SK-N-SH treated with all-trans-retinoic acid at 6 μM for 48 hours (cell line): ENCODE data around the gene TMEM127.

Source experiments
- ATAC-seq: fragments of 200-7000 bp; cut with Tn5 transposase; 3 replicates; pipeline ENCODE4 v1.9.1; 2020; ENCODE audit warnings: mild to moderate bottlenecking, moderate library complexity
- ARNTL ChIP-seq: fragments of 450-650 bp; formaldehyde crosslinking; IDR thresholded peaks from 2 replicates; pipeline ENCODE4 v1.5.0; 2020; ENCODE audit warnings: low read depth, mild to moderate bottlenecking, moderate library complexity, borderline replicate concordance
- BACH2 ChIP-seq: fragments of 250-450 bp; sonication (Bioruptor Pico); IDR thresholded peaks from 2 replicates; pipeline ENCODE4 v1.9.0; 2021; ENCODE audit warnings: mild to moderate bottlenecking, borderline replicate concordance
- CREB5 ChIP-seq: fragments of 250-450 bp; sonication (Bioruptor Pico); IDR thresholded peaks from 2 replicates; pipeline ENCODE4 v1.5.1; 2020; ENCODE audit warnings: low read depth, mild to moderate bottlenecking, moderate library complexity
- CSRNP3 ChIP-seq: fragments of 250-450 bp; sonication (Bioruptor Pico); IDR thresholded peaks from 2 replicates; pipeline ENCODE4 v1.5.1; 2021; ENCODE audit warnings: mild to moderate bottlenecking, moderate library complexity
- ESRRG ChIP-seq: fragments of 250-450 bp; sonication (Bioruptor Pico); IDR thresholded peaks from 2 replicates; pipeline ENCODE4 v1.6.1; 2021; ENCODE audit warnings: mild to moderate bottlenecking
- GLIS3 ChIP-seq: fragments of 250-450 bp; sonication (Bioruptor Pico); IDR thresholded peaks from 2 replicates; pipeline ENCODE4 v1.5.0; 2020; ENCODE audit warnings: mild to moderate bottlenecking, moderate library complexity
- ISL1 ChIP-seq: fragments of 250-450 bp; sonication (Bioruptor Pico); IDR thresholded peaks from 2 replicates; pipeline ENCODE4 v2.1.2; 2022; ENCODE audit warnings: mild to moderate bottlenecking, moderate library complexity
- OSR1 ChIP-seq: fragments of 250-450 bp; sonication (Bioruptor Pico); IDR thresholded peaks from 2 replicates; pipeline ENCODE4 v1.8.0; 2022; ENCODE audit warnings: moderate library complexity, mild to moderate bottlenecking, inconsistent platforms
- PATZ1 ChIP-seq: fragments of 250-450 bp; sonication (Bioruptor Pico); IDR thresholded peaks from 2 replicates; pipeline ENCODE4 v1.8.0; 2020; ENCODE audit warnings: mild to moderate bottlenecking, moderate library complexity, borderline replicate concordance
- POU6F1 ChIP-seq: fragments of 250-450 bp; sonication (Bioruptor Pico); IDR thresholded peaks from 2 replicates; pipeline ENCODE4 v1.8.0; 2021; ENCODE audit warnings: low read depth, mild to moderate bottlenecking, moderate library complexity, borderline replicate concordance
- PPARA ChIP-seq: fragments of 250-450 bp; sonication (Bioruptor Pico); IDR thresholded peaks from 2 replicates; pipeline ENCODE4 v1.5.0; 2020; ENCODE audit warnings: mild to moderate bottlenecking, borderline replicate concordance
- RARB ChIP-seq: fragments of 250-450 bp; sonication (Bioruptor Pico); IDR thresholded peaks from 2 replicates; pipeline ENCODE4 v1.8.0; 2021; ENCODE audit warnings: mild to moderate bottlenecking, moderate library complexity
- SNAI2 ChIP-seq: fragments of 250-450 bp; sonication (Bioruptor Pico); IDR thresholded peaks from 2 replicates; pipeline ENCODE4 v1.5.0; 2020; ENCODE audit warnings: mild to moderate bottlenecking, moderate library complexity
- TCF4 ChIP-seq: fragments of 250-450 bp; sonication (Bioruptor Pico); IDR thresholded peaks from 2 replicates; pipeline ENCODE4 v1.8.0; 2021; ENCODE audit warnings: mild to moderate bottlenecking, moderate library complexity, borderline replicate concordance
- TOX ChIP-seq: fragments of 250-450 bp; sonication (Bioruptor Pico); IDR thresholded peaks from 2 replicates; pipeline ENCODE4 v1.8.0; 2021; ENCODE audit warnings: mild to moderate bottlenecking, moderate library complexity, borderline replicate concordance
- TSHZ2 ChIP-seq: fragments of 250-450 bp; sonication (Bioruptor Pico); IDR thresholded peaks from 2 replicates; pipeline ENCODE4 v1.5.0; 2020; ENCODE audit warnings: mild to moderate bottlenecking, moderate library complexity
- ZC3H10 ChIP-seq: fragments of 250-450 bp; sonication (Bioruptor Pico); IDR thresholded peaks from 2 replicates; pipeline ENCODE4 v1.5.1; 2021; ENCODE audit warnings: mild to moderate bottlenecking, moderate library complexity
- ZFP30 ChIP-seq: fragments of 450-650 bp; formaldehyde crosslinking; IDR thresholded peaks from 2 replicates; pipeline ENCODE4 v1.5.0; 2022; ENCODE audit warnings: mild to moderate bottlenecking, moderate library complexity
- ZNF565 ChIP-seq: fragments of 450-650 bp; formaldehyde crosslinking; conservative IDR thresholded peaks from 2 replicates; pipeline ENCODE4 v1.5.0; 2020; ENCODE audit warnings: low read depth, mild to moderate bottlenecking, moderate library complexity
- ZNF70 ChIP-seq: fragments of 450-650 bp; formaldehyde crosslinking; IDR thresholded peaks from 2 replicates; pipeline ENCODE4 v1.5.0; 2020; ENCODE audit warnings: mild to moderate bottlenecking, moderate library complexity
- ZNF8 ChIP-seq: fragments of 450-650 bp; formaldehyde crosslinking; IDR thresholded peaks from 2 replicates; pipeline ENCODE4 v1.5.0; 2020; ENCODE audit warnings: mild to moderate bottlenecking, moderate library complexity

Gene TMEM127

GRCh38 chr2:96265840-96266679 is at the start of gene TMEM127, which contains the start of gene CIAO1:
TSS of gene TMEM127 (minus strand) at chr2:96265997. CDS start at chr2:96265381, 616 bp downstream.
TSS of gene CIAO1 (plus strand) at chr2:96266225. CDS start at chr2:96266351, 126 bp downstream.
- TF ChIP-seq ISL1 (CRISPR knock-in tag) (no peak), TSHZ2 (CRISPR knock-in tag) (peak; percentile 23; the same call in 1 of the 2 replicates)
- peak; percentile 96 for ATAC-seq

GRCh38 chr2:96315005-96315399 is 49.2 kb upstream of the TMEM127 start:
- ATAC-seq = peak; percentile 65
- TF ChIP-seq SNAI2 (no peak), TCF4 (CRISPR knock-in tag) (no peak), GLIS3 (no peak), PATZ1 (CRISPR knock-in tag) (no peak), TOX (CRISPR knock-in tag) (no peak), ZNF8 (CRISPR knock-in tag) (no peak), ESRRG (CRISPR knock-in tag) (no peak), POU6F1 (no peak), ZNF70 (CRISPR knock-in tag) (no peak), RARB (CRISPR knock-in tag) (no peak), ARNTL (CRISPR knock-in tag) (no peak), CREB5 (no peak), ZC3H10 (no peak), BACH2 (CRISPR knock-in tag) (no peak), PPARA (CRISPR knock-in tag) (no peak)
- TF ChIP-seq, all 23 proteins: peak for 0

- TF ChIP-seq ZNF565 (CRISPR knock-in tag) (no peak), ZNF8 (CRISPR knock-in tag) (no peak), ZNF70 (CRISPR knock-in tag) (no peak), ZC3H10 (no peak), ARNTL (CRISPR knock-in tag) (no peak), ZFP30 (CRISPR knock-in tag) (no peak), PPARA (CRISPR knock-in tag) (no peak), PATZ1 (CRISPR knock-in tag) (no peak), SNAI2 (no peak), ISL1 (CRISPR knock-in tag) (no peak), GLIS3 (no peak), TOX (CRISPR knock-in tag) (no peak), OSR1 (CRISPR knock-in tag) (no peak), CSRNP3 (CRISPR knock-in tag) (no peak)
- ATAC-seq = no peak
These were observed 42.5 kb upstream of the TMEM127 start for GRCh38 chr2:96308248-96308647.
